IPS-15b (cell line): ENCODE measurements around the gene SPACA1.
"Not testable (repeated sequence)": the region's sequence is repeated elsewhere in the genome, so short reads cannot be mapped to it uniquely, and the experiment has no call there.

Experiments
- H3K27me3 ChIP-seq: one replicate; pipeline ENCODE4 v1.6.1; 2013; ENCODE audit warnings: low read length; ENCODE audit not compliant: control insufficient read depth, insufficient read depth
- H3K36me3 ChIP-seq: one replicate; pipeline ENCODE4 v1.6.1; 2013; ENCODE audit warnings: low read length; ENCODE audit not compliant: control insufficient read depth, insufficient read depth
- H3K4me1 ChIP-seq: one replicate; pipeline ENCODE4 v1.6.1; 2013; ENCODE audit warnings: mild to moderate bottlenecking, low read length; ENCODE audit not compliant: control insufficient read depth, insufficient read depth
- H3K4me3 ChIP-seq: one replicate; pipeline ENCODE4 v1.5.1; 2013; ENCODE audit warnings: low read depth, low read length
- H3K9ac ChIP-seq: one replicate; pipeline ENCODE4 v1.6.1; 2013; ENCODE audit warnings: low read depth, mild to moderate bottlenecking, low read length
- H3K9me3 ChIP-seq: one replicate; pipeline ENCODE4 v1.6.1; 2013; ENCODE audit warnings: mild to moderate bottlenecking, low read length; ENCODE audit not compliant: control insufficient read depth, insufficient read depth

Gene SPACA1, protein sequence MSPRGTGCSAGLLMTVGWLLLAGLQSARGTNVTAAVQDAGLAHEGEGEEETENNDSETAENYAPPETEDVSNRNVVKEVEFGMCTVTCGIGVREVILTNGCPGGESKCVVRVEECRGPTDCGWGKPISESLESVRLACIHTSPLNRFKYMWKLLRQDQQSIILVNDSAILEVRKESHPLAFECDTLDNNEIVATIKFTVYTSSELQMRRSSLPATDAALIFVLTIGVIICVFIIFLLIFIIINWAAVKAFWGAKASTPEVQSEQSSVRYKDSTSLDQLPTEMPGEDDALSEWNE

GRCh38 chr6:88047510-88048150, at the start of gene SPACA1:
TSS of gene SPACA1 (plus strand) at chr6:88047841. CDS start at chr6:88047906, 65 bp downstream.
- peaks cover 7% of the 10 kb centered on the region for H3K4me1 ChIP-seq
- H3K9ac ChIP-seq = no peak within 1 kb of the TSS
- no peaks in the 10 kb centered on the region for H3K9me3 ChIP-seq
- H3K4me3 ChIP-seq = no peak within 1 kb of the TSS
- H3K27me3 ChIP-seq = no peaks in the 10 kb centered on the region
- H3K36me3 ChIP-seq = no peaks in the 10 kb centered on the region

DNA sequence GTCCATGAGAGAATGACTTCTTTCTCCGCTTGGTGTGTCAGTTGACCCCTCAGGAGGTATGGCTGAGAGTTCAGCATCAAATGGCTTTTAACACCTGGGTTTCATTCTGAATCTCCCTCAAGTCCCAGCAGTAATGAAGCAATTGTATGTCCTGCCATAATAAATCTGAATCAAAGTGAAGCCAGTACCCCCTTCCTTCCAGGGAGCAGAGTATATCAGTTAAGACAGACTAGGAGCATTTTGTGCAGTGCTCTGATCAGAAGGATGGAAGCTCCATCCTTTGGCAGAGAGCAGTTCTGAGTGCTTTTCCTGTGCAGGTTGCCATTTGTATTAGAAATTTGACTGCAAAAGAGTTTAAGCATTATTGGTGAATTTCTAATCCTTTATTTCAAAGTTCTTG, 46.9 kb upstream of the SPACA1 start:
- no peaks in the 10 kb centered on the region for H3K36me3 ChIP-seq
- H3K9me3 ChIP-seq = no peaks in the 10 kb centered on the region
- H3K9ac ChIP-seq = no peak overlapping the region
- no peaks in the 10 kb centered on the region for H3K4me1 ChIP-seq
- no peaks in the 10 kb centered on the region for H3K27me3 ChIP-seq
- H3K4me3 ChIP-seq = no peak overlapping the region

DNA sequence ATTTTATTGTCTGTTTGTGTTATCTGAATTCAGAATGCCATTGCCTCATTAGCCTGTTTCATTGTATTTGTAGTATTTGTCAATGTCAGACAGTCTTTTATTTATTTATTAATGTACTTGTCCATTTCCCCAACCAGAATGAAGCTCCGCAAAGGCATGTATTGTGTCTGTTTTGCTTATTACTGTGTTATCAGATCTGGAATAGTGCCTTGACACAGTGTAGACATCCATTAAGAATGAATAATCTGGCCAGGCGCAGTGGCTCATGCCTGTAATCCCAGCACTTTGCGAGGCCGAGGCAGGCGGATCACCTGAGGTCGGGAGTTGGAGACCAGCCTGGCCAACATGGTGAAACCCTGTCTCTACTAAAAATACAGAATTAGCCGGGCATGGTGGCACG, 46.4 kb upstream of the SPACA1 start:
- not testable (repeated sequence) for H3K36me3 ChIP-seq, H3K27me3 ChIP-seq, H3K4me3 ChIP-seq, H3K9me3 ChIP-seq, H3K9ac ChIP-seq, H3K4me1 ChIP-seq

GRCh38 chr6:88004707-88005106, 42.9 kb upstream of the SPACA1 start:
- H3K4me1 ChIP-seq = no peaks in the 10 kb centered on the region
- no peak overlapping the region for H3K4me3 ChIP-seq
- no peaks in the 10 kb centered on the region for H3K36me3 ChIP-seq
- no peaks in the 10 kb centered on the region for H3K27me3 ChIP-seq
- no peak overlapping the region for H3K9ac ChIP-seq
- H3K9me3 ChIP-seq = no peaks in the 10 kb centered on the region

GRCh38 chr6:88006557-88006956, 41.1 kb upstream of the SPACA1 start:
- no peak overlapping the region for H3K4me3 ChIP-seq
- no peaks in the 10 kb centered on the region for H3K27me3 ChIP-seq
- H3K9me3 ChIP-seq = no peaks in the 10 kb centered on the region
- H3K36me3 ChIP-seq = no peaks in the 10 kb centered on the region
- no peak overlapping the region for H3K9ac ChIP-seq
- no peaks in the 10 kb centered on the region for H3K4me1 ChIP-seq

- no peaks in the 10 kb centered on the region for H3K4me1 ChIP-seq
- H3K36me3 ChIP-seq = no peaks in the 10 kb centered on the region
- H3K27me3 ChIP-seq = no peaks in the 10 kb centered on the region
- no peaks in the 10 kb centered on the region for H3K9me3 ChIP-seq
- H3K9ac ChIP-seq = no peak overlapping the region
- no peak overlapping the region for H3K4me3 ChIP-seq
These were observed 39.2 kb upstream of the SPACA1 start for GRCh38 chr6:88008411-88008810.

- Histone ChIP-seq H3K9me3 (no peaks in the 10 kb centered on the region), H3K4me3 (no peak overlapping the region), H3K27me3 (no peaks in the 10 kb centered on the region), H3K9ac (no peak overlapping the region), H3K4me1 (no peaks in the 10 kb centered on the region), H3K36me3 (no peaks in the 10 kb centered on the region)
These were observed 38.8 kb upstream of the SPACA1 start for GRCh38 chr6:88008831-88009231.

DNA sequence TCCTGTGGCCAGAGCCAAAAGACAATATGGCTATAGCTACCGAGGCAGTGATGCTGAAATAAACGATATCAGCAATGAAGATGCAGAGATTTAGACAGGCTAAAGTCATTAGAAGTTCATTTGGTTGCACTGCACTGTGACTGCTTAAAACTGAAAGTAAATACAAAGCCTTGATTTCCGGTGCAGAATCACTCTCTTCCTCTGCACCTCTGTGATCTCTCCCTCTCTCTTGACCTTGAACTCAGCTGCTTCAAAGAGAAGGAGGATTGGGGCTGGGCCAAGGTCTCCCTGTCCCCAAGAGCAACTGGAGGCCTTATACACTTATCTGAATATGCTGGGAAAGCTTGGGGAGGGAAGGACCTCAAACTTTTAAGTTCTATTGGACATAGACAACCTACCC, 34.6 kb upstream of the SPACA1 start:
- no peaks in the 10 kb centered on the region for H3K27me3 ChIP-seq
- H3K4me3 ChIP-seq = no peak overlapping the region
- H3K9ac ChIP-seq = no peak overlapping the region
- H3K4me1 ChIP-seq = no peaks in the 10 kb centered on the region
- H3K9me3 ChIP-seq = no peaks in the 10 kb centered on the region
- H3K36me3 ChIP-seq = no peaks in the 10 kb centered on the region

- Histone ChIP-seq H3K9ac (no peak overlapping the region), H3K4me1 (no peaks in the 10 kb centered on the region), H3K36me3 (no peaks in the 10 kb centered on the region), H3K4me3 (no peak overlapping the region), H3K27me3 (no peaks in the 10 kb centered on the region), H3K9me3 (no peaks in the 10 kb centered on the region)
These were observed 34.1 kb upstream of the SPACA1 start for GRCh38 chr6:88013554-88013953.

GRCh38 chr6:88020439-88020838, 27.2 kb upstream of the SPACA1 start:
- Histone ChIP-seq H3K4me3 (no peak overlapping the region), H3K4me1 (no peaks in the 10 kb centered on the region), H3K9me3 (no peaks in the 10 kb centered on the region), H3K36me3 (no peaks in the 10 kb centered on the region), H3K9ac (no peak overlapping the region), H3K27me3 (no peaks in the 10 kb centered on the region)

- Histone ChIP-seq H3K4me1 (no peaks in the 10 kb centered on the region), H3K36me3 (no peaks in the 10 kb centered on the region), H3K4me3 (no peak overlapping the region), H3K27me3 (no peaks in the 10 kb centered on the region), H3K9ac (no peak overlapping the region), H3K9me3 (no peaks in the 10 kb centered on the region)
These were observed 22.9 kb upstream of the SPACA1 start for GRCh38 chr6:88024696-88025095.

DNA sequence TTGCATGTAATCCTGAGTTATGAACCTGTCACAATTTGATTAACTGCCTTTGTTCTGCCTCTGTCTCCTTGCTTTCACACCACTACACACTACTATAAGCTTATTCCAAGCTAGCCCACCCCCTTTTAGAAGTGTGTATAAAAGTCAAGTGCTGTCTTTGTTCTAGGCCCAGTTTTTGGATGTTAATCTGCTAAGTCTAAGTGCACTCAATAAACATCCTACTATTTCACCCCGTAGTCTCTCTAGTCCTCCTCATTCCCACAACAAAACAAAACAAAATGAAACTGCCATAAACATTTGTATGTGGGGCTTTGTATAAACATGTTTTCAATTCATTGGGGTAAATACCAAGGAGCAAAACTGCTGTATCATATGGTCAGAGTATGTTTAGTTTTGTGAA, 16.1 kb upstream of the SPACA1 start:
- Histone ChIP-seq H3K9ac (no peak overlapping the region), H3K4me1 (no peaks in the 10 kb centered on the region), H3K9me3 (no peaks in the 10 kb centered on the region), H3K27me3 (no peaks in the 10 kb centered on the region), H3K4me3 (no peak overlapping the region), H3K36me3 (no peaks in the 10 kb centered on the region)
